Hippocampal formation (tissue), 2 donors: ENCODE data around the gene RUSC2.
A peak's percentile ranks its signal among the peaks of the same experiment; 100 is the strongest.
"Not testable (repeated sequence)": the region's sequence is repeated elsewhere in the genome, so short reads cannot be mapped to it uniquely, and the experiment has no call there.

Experiments
- DNase-seq, 2 donors: peaks; one replicate each; lab custom pipeline; 2025; lab: John Stamatoyannopoulos, UW

Gene RUSC2

GRCh38 chr9:35523556-35523955, 33.6 kb downstream of the RUSC2 start:
- DNase-seq: not testable (repeated sequence)

- DNase-seq: no peak
These were observed 36.3 kb downstream of the RUSC2 start for GRCh38 chr9:35526087-35526801.

GRCh38 chr9:35529161-35529823, 39.4 kb downstream of the RUSC2 start:
- peak in 1 of 2 donors; percentile 33 for DNase-seq

- DNase-seq: no peak
These were observed 43.5 kb downstream of the RUSC2 start for GRCh38 chr9:35533398-35533797.

- DNase-seq: not testable (repeated sequence)
These were observed 45.0 kb downstream of the RUSC2 start for GRCh38 chr9:35534921-35535320.

- DNase-seq: no peak
These were observed 48.0 kb downstream of the RUSC2 start for GRCh38 chr9:35537913-35538312.

- DNase-seq: peak; percentile 82 to 88
These were observed 48.7 kb downstream of the RUSC2 start for GRCh38 chr9:35538361-35539234.
